Measurements from ENCODE around the gene AP2A2.

GRCh38 chr11:1000357-1001278 lies 74.9 kb downstream of the AP2A2 start:
- no peak for TF ChIP-seq CTCF (IDR thresholded peaks at IDR 0.05)
- TF ChIP-seq POLR2A (IDR thresholded peaks at IDR 0.05): no peak
